Measurements from ENCODE around the gene CCDC149. TPM values are rescaled to one million over a fixed set of nuclear protein-coding genes. Genes with fewer than 3 reads are reported as not detected.

Gene CCDC149
- total RNA-seq (under 1 TPM; 0.16 to 0.75 TPM), total RNA-seq (0 to 0.15 reads per million in 2 donors)

DNA sequence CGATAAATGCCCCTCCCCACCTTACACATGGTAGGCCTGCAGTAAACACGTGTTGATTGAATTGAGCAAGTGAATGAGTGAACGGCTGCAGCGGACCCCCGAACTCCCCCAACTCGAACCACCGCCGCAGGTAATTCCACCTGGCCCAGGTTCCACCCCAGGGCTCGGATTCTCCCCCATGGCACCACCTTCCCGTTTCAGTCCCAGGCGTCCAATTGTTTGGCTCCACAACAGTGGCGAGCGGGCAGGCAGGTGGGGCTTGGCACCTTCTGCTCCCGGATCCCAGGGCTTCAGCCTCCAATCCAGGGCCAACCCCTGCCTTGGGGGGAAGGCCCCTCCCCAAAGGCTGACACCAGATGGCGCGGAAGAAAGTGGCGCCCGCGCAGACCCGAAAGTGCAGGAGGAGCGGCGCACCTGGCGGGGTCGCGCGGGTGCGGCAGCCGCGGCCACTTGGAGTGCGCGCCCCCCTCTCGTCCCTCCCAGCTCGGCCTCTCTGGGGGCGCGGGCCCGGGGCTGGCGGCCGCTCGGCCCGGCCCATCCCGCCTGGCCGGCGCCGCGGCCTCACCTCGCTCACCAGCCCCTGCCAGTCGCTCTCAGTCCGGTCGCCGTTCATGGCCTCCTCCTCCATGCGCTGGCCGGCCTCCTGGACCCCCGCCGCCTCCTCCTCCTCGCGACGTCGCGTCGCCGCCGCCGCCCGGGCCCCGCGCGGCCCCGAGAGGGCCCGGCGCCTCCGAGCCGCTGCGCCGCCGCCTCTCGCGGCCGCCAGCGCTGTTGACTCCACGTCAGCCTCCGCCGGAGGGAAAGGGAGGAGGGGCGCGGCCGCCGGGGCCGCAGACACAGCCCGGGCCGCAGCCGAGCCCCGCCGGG lies at the start of gene CCDC149:
TSS of gene CCDC149 (minus strand) at position 791 of the 867 bp plus-strand sequence. CDS start at position 613, 178 bp downstream.
- ATAC-seq = no peak
- no peak within 1 kb of the TSS for H3K27ac Mint-ChIP-seq

DNA sequence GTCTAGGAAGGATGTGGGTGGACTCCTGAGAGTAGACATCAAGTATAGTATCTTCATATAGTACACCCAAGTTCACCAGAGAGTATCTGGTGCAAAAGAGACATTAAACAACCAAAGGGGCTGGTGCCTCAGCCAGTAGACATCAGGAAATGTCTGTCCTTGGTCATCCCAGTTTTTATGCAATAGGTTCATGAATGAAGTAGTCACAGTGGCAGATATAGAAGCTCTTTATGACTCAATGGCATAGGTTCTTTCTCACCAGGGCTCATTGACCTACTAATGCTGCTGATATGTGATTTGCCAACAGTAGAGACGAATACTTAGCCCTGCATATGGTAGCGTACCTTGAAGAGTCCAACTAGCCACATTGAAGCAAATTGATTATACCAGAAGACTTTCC lies 45.0 kb upstream of the CCDC149 start:
- no peaks in the 10 kb centered on the region for H3K9me3 ChIP-seq (ENCODE audit: control insufficient read depth, low read length, poor library complexity, severe bottlenecking)
- no peaks in the 10 kb centered on the region for H3K27me3 Mint-ChIP-seq
- H3K36me3 Mint-ChIP-seq (ENCODE audit: low read depth) = no peaks in the 10 kb centered on the region
- no peak overlapping the region for H3K4me3 Mint-ChIP-seq
- DNase-seq (no peak), ATAC-seq (no peak)
- no peak overlapping the region for H3K27ac Mint-ChIP-seq
- H3K4me1 Mint-ChIP-seq = no peaks in the 10 kb centered on the region

More for the DNA sequence above, at the start of gene CCDC149:
- no peak within 1 kb of the TSS for H3K4me3 Mint-ChIP-seq
- H3K9me3 ChIP-seq (ENCODE audit: control insufficient read depth, low read length, poor library complexity, severe bottlenecking) = no peaks in the 10 kb centered on the region
- H3K36me3 Mint-ChIP-seq (ENCODE audit: low read depth) = peaks cover 2% of the 10 kb centered on the region
- H3K4me1 Mint-ChIP-seq = no peaks in the 10 kb centered on the region
- H3K27me3 Mint-ChIP-seq = peaks cover 40% of the 10 kb centered on the region
- DNase-seq = no peak

GRCh38 chr4:24956763-24957162 lies 43.9 kb upstream of the CCDC149 start:
- Mint-ChIP-seq H3K4me3 (no peak overlapping the region), H3K36me3 (ENCODE audit: low read depth) (peaks cover 2% of the 10 kb centered on the region), H3K4me1 (no peaks in the 10 kb centered on the region), H3K27ac (no peak overlapping the region), H3K27me3 (no peaks in the 10 kb centered on the region)
- DNase-seq (no peak), ATAC-seq (no peak)
- H3K9me3 ChIP-seq (ENCODE audit: control insufficient read depth, low read length, poor library complexity, severe bottlenecking) = no peaks in the 10 kb centered on the region

GRCh38 chr4:24956091-24956490 lies 43.2 kb upstream of the CCDC149 start:
- H3K4me1 Mint-ChIP-seq = no peaks in the 10 kb centered on the region
- no peak overlapping the region for H3K27ac Mint-ChIP-seq
- ATAC-seq (no peak), DNase-seq (no peak)
- H3K9me3 ChIP-seq (ENCODE audit: control insufficient read depth, low read length, poor library complexity, severe bottlenecking) = no peaks in the 10 kb centered on the region
- H3K27me3 Mint-ChIP-seq = no peaks in the 10 kb centered on the region
- H3K36me3 Mint-ChIP-seq (ENCODE audit: low read depth) = peaks cover 2% of the 10 kb centered on the region
- H3K4me3 Mint-ChIP-seq = no peak overlapping the region

GRCh38 chr4:24952667-24953066 lies 39.8 kb upstream of the CCDC149 start:
- Mint-ChIP-seq H3K4me3 (no peak overlapping the region), H3K27ac (no peak overlapping the region), H3K27me3 (no peaks in the 10 kb centered on the region), H3K36me3 (ENCODE audit: low read depth) (peaks cover 2% of the 10 kb centered on the region), H3K4me1 (no peaks in the 10 kb centered on the region)
- ATAC-seq (no peak), DNase-seq (no peak)
- H3K9me3 ChIP-seq (ENCODE audit: control insufficient read depth, low read length, poor library complexity, severe bottlenecking) = no peaks in the 10 kb centered on the region

- Mint-ChIP-seq H3K4me1 (no peaks in the 10 kb centered on the region), H3K36me3 (ENCODE audit: low read depth) (peaks cover 2% of the 10 kb centered on the region), H3K27ac (no peak overlapping the region), H3K4me3 (no peak overlapping the region), H3K27me3 (no peaks in the 10 kb centered on the region)
- no peak for DNase-seq
- ATAC-seq = no peak
- no peaks in the 10 kb centered on the region for H3K9me3 ChIP-seq (ENCODE audit: control insufficient read depth, low read length, poor library complexity, severe bottlenecking)
Observed at GRCh38 chr4:24949970-24950369, 37.1 kb upstream of the CCDC149 start.

DNA sequence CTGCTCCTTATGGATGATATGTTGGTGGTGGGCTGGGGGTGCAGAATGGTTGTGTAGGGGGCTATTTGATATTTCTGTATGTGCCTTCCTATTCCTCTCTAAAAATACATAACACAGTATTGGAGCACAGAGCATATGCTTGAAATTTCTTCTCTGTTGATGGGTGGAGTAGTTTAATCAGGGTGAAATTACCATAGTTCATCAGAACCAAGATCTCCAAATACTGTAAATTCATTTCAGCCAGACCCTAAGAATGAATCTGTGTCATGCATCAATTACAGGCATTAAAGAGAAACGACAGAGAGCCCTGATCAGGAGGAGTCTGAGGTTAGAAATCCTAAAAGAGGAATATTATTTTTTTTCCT lies 25.1 kb upstream of the CCDC149 start:
- Mint-ChIP-seq H3K27me3 (no peaks in the 10 kb centered on the region), H3K36me3 (ENCODE audit: low read depth) (no peaks in the 10 kb centered on the region), H3K27ac (no peak overlapping the region), H3K4me3 (no peak overlapping the region), H3K4me1 (no peaks in the 10 kb centered on the region)
- ATAC-seq = no peak
- H3K9me3 ChIP-seq (ENCODE audit: control insufficient read depth, low read length, poor library complexity, severe bottlenecking) = no peaks in the 10 kb centered on the region
- DNase-seq = no peak

GRCh38 chr4:24937176-24937916 lies 24.5 kb upstream of the CCDC149 start:
- Mint-ChIP-seq H3K27me3 (no peaks in the 10 kb centered on the region), H3K27ac (no peak overlapping the region), H3K36me3 (ENCODE audit: low read depth) (no peaks in the 10 kb centered on the region), H3K4me3 (no peak overlapping the region), H3K4me1 (no peaks in the 10 kb centered on the region)
- no peak for ATAC-seq
- no peak for DNase-seq
- no peaks in the 10 kb centered on the region for H3K9me3 ChIP-seq (ENCODE audit: control insufficient read depth, low read length, poor library complexity, severe bottlenecking)

- Mint-ChIP-seq H3K27me3 (no peaks in the 10 kb centered on the region), H3K4me3 (no peak overlapping the region), H3K36me3 (ENCODE audit: low read depth) (no peaks in the 10 kb centered on the region), H3K27ac (no peak overlapping the region), H3K4me1 (no peaks in the 10 kb centered on the region)
- H3K9me3 ChIP-seq (ENCODE audit: control insufficient read depth, low read length, poor library complexity, severe bottlenecking) = no peaks in the 10 kb centered on the region
- ATAC-seq = no peak
- no peak for DNase-seq
Observed at GRCh38 chr4:24935856-24936255, 23.0 kb upstream of the CCDC149 start.

- Mint-ChIP-seq H3K4me1 (no peaks in the 10 kb centered on the region), H3K27ac (no peak overlapping the region), H3K27me3 (no peaks in the 10 kb centered on the region), H3K4me3 (no peak overlapping the region), H3K36me3 (ENCODE audit: low read depth) (no peaks in the 10 kb centered on the region)
- DNase-seq (no peak), ATAC-seq (no peak)
- no peaks in the 10 kb centered on the region for H3K9me3 ChIP-seq (ENCODE audit: control insufficient read depth, low read length, poor library complexity, severe bottlenecking)
Observed at GRCh38 chr4:24934311-24934710, 21.5 kb upstream of the CCDC149 start.

GRCh38 chr4:24933684-24934275 lies 20.9 kb upstream of the CCDC149 start:
- no peak overlapping the region for H3K4me3 Mint-ChIP-seq
- no peaks in the 10 kb centered on the region for H3K9me3 ChIP-seq (ENCODE audit: control insufficient read depth, low read length, poor library complexity, severe bottlenecking)
- ATAC-seq (no peak), DNase-seq (no peak)
- H3K36me3 Mint-ChIP-seq (ENCODE audit: low read depth) = no peaks in the 10 kb centered on the region
- no peak overlapping the region for H3K27ac Mint-ChIP-seq
- no peaks in the 10 kb centered on the region for H3K4me1 Mint-ChIP-seq
- peaks cover under 1% of the 10 kb centered on the region for H3K27me3 Mint-ChIP-seq

- H3K4me3 Mint-ChIP-seq = no peak overlapping the region
- no peaks in the 10 kb centered on the region for H3K36me3 Mint-ChIP-seq (ENCODE audit: low read depth)
- peaks cover 8% of the 10 kb centered on the region for H3K27me3 Mint-ChIP-seq
- no peaks in the 10 kb centered on the region for H3K4me1 Mint-ChIP-seq
- no peaks in the 10 kb centered on the region for H3K9me3 ChIP-seq (ENCODE audit: control insufficient read depth, low read length, poor library complexity, severe bottlenecking)
- no peak overlapping the region for H3K27ac Mint-ChIP-seq
- ATAC-seq (no peak), DNase-seq (no peak)
Observed at GRCh38 chr4:24932515-24933225, 19.8 kb upstream of the CCDC149 start.

- no peaks in the 10 kb centered on the region for H3K36me3 Mint-ChIP-seq (ENCODE audit: low read depth)
- H3K4me3 Mint-ChIP-seq = no peak overlapping the region
- ATAC-seq (no peak), DNase-seq (no peak)
- H3K27ac Mint-ChIP-seq = no peak overlapping the region
- H3K9me3 ChIP-seq (ENCODE audit: control insufficient read depth, low read length, poor library complexity, severe bottlenecking) = no peaks in the 10 kb centered on the region
- no peaks in the 10 kb centered on the region for H3K4me1 Mint-ChIP-seq
- H3K27me3 Mint-ChIP-seq = peaks cover 8% of the 10 kb centered on the region
Observed at GRCh38 chr4:24930151-24930550, 17.3 kb upstream of the CCDC149 start.

Data from T-helper 17 cell (primary cell).